Smooth muscle cell (in vitro differentiated cells): ENCODE data around the gene ZRANB1. TPM values are rescaled to one million over a fixed set of nuclear protein-coding genes. Genes with fewer than 3 reads are reported as not detected.

ENCODE experiments used
- DNase-seq: peaks from one replicate; lab custom pipeline; 2025; ENCODE audit not compliant: unreplicated experiment; lab: John Stamatoyannopoulos, UW
- H2AFZ ChIP-seq: fragments of 200-600 bp; sonication (generic); 2 replicates; pipeline ENCODE4 v1.6.0; 2016; ENCODE audit warnings: antibody characterized with exemption, low read depth, mild to moderate bottlenecking
- H3F3A ChIP-seq: fragments of 200-600 bp; sonication (generic); 2 replicates; pipeline ENCODE4 v1.6.0; 2017; ENCODE audit warnings: antibody characterized with exemption, low read depth
- H3K27ac ChIP-seq: fragments of 200-600 bp; sonication (generic); 2 replicates; pipeline ENCODE4 v1.5.1; 2016; ENCODE audit warnings: low read depth, mild to moderate bottlenecking
- H3K27me3 ChIP-seq: fragments of 200-600 bp; sonication (generic); 2 replicates; pipeline ENCODE4 v1.6.1; 2016; ENCODE audit warnings: low read depth, mild to moderate bottlenecking
- H3K36me3 ChIP-seq: fragments of 200-600 bp; sonication (generic); 2 replicates; pipeline ENCODE4 v1.5.1; 2016; ENCODE audit warnings: low read depth
- H3K4me1 ChIP-seq: fragments of 200-600 bp; sonication (generic); 2 replicates; pipeline ENCODE4 v1.5.1; 2016; ENCODE audit warnings: low read depth
- H3K4me2 ChIP-seq: fragments of 200-600 bp; sonication (generic); 2 replicates; pipeline ENCODE4 v1.6.0; 2016; ENCODE audit warnings: mild to moderate bottlenecking
- H3K4me3 ChIP-seq: fragments of 200-600 bp; sonication (generic); 2 replicates; pipeline ENCODE4 v1.5.1; 2016; ENCODE audit warnings: mild to moderate bottlenecking
- H3K79me2 ChIP-seq: fragments of 200-600 bp; sonication (generic); 2 replicates; pipeline ENCODE4 v1.6.0; 2016; ENCODE audit warnings: low read depth, mild to moderate bottlenecking
- H3K9ac ChIP-seq: fragments of 200-600 bp; sonication (generic); 2 replicates; pipeline ENCODE4 v1.6.0; 2016; ENCODE audit warnings: low read depth
- H3K9me3 ChIP-seq: fragments of 200-600 bp; sonication (generic); replicated peaks from 2 replicates; pipeline ENCODE4 v1.5.1; 2016; ENCODE audit warnings: low read depth
- H4K20me1 ChIP-seq: fragments of 200-600 bp; sonication (generic); 2 replicates; pipeline ENCODE4 v1.6.0; 2016; ENCODE audit warnings: low read depth
- CTCF ChIP-seq: fragments of 200-600 bp; sonication (generic); IDR thresholded peaks from 2 replicates; pipeline ENCODE4 v1.5.1; 2017; ENCODE audit warnings: borderline replicate concordance, mild to moderate bottlenecking, antibody characterized with exemption; ENCODE audit not compliant: insufficient read depth, poor library complexity, severe bottlenecking
- WGBS: methylation state at CpG from one replicate; pipeline ENCODE4 v1.1.7; 2016; ENCODE audit warnings: low lambda C conversion rate; 5-methylcytosine and 5-hydroxymethylcytosine counted together
- polyA plus RNA-seq: library from polyadenylated mRNA; unstranded; fragments of >200 nt; fragmentation: Nextera tagmentation; extraction: Ambion mirVana; gene quantifications from 2 replicates; pipeline ENCODE4 v1.2.1, GENCODE V29; 2016
- total RNA-seq: library from RNA; depleted of rRNA; stranded (reverse); fragments of >200 nt; gene quantifications from 2 replicates; pipeline ENCODE4 v1.2.3, GENCODE V29; 2014

ZRANB1 gene
- total and polyA plus RNA-seq, 2 experiments from 2014 or later: 7.5 to 24.1 TPM

GRCh38 chr10:124961248-124961570, 19.3 kb downstream of the ZRANB1 start:
- WGBS: 76% methylated on average over 4 of the region's 4 CpGs
- Histone ChIP-seq H3K4me1 (no peaks in the 10 kb centered on the region), H3K4me2 (no peak overlapping the region), H3K36me3 (no peaks in the 10 kb centered on the region), H2AFZ (no peak overlapping the region), H3K27ac (peak overlapping the region; percentile 34), H3K4me3 (no peak overlapping the region), H3K27me3 (no peaks in the 10 kb centered on the region), H3K9me3 (no peaks in the 10 kb centered on the region), H3F3A (no peaks in the 10 kb centered on the region), H4K20me1 (peaks cover 100% of the 10 kb centered on the region), H3K79me2 (peaks cover 100% of the 10 kb centered on the region), H3K9ac (no peak overlapping the region)
- DNase-seq: no peak
- TF ChIP-seq CTCF: no peak

- H3K9ac ChIP-seq: no peak overlapping the region
- no peaks in the 10 kb centered on the region for H3K27me3 ChIP-seq
- TF ChIP-seq CTCF: no peak
- H3F3A ChIP-seq: no peaks in the 10 kb centered on the region
- H3K9me3 ChIP-seq: no peaks in the 10 kb centered on the region
- peak overlapping the region; percentile 33 for H3K27ac ChIP-seq
- H3K79me2 ChIP-seq: peaks cover 99% of the 10 kb centered on the region
- H4K20me1 ChIP-seq: peaks cover 99% of the 10 kb centered on the region
- DNase-seq: no peak
- H3K4me3 ChIP-seq: no peak overlapping the region
- H3K4me2 ChIP-seq: no peak overlapping the region
- WGBS: 74% methylated on average over 3 of the region's 3 CpGs
- H3K4me1 ChIP-seq: no peaks in the 10 kb centered on the region
- no peaks in the 10 kb centered on the region for H3K36me3 ChIP-seq
- H2AFZ ChIP-seq: no peak overlapping the region
Measured at GRCh38 chr10:124962421-124962820, 20.5 kb downstream of the ZRANB1 start.

GRCh38 chr10:124963866-124964720, 22.2 kb downstream of the ZRANB1 start:
- Histone ChIP-seq H3K9ac (no peak overlapping the region), H3K4me2 (no peak overlapping the region), H3K9me3 (no peaks in the 10 kb centered on the region), H3K79me2 (peaks cover 97% of the 10 kb centered on the region), H3K27me3 (no peaks in the 10 kb centered on the region), H3F3A (no peaks in the 10 kb centered on the region), H3K4me3 (no peak overlapping the region), H4K20me1 (peaks cover 99% of the 10 kb centered on the region), H3K36me3 (no peaks in the 10 kb centered on the region), H3K4me1 (no peaks in the 10 kb centered on the region), H3K27ac (no peak overlapping the region), H2AFZ (no peak overlapping the region)
- DNase-seq: no peak
- no peak for TF ChIP-seq CTCF
- 96% methylated on average over 7 of the region's 7 CpGs for WGBS

- no peaks in the 10 kb centered on the region for H3K36me3 ChIP-seq
- H3K9ac ChIP-seq: no peak overlapping the region
- H3K9me3 ChIP-seq: no peaks in the 10 kb centered on the region
- no peaks in the 10 kb centered on the region for H3K4me1 ChIP-seq
- H3K4me2 ChIP-seq: no peak overlapping the region
- no peak for TF ChIP-seq CTCF
- H3K4me3 ChIP-seq: no peak overlapping the region
- DNase-seq: no peak
- no peaks in the 10 kb centered on the region for H3K27me3 ChIP-seq
- H4K20me1 ChIP-seq: peaks cover 97% of the 10 kb centered on the region
- WGBS: 91% methylated on average over 5 of the region's 5 CpGs
- H3F3A ChIP-seq: no peaks in the 10 kb centered on the region
- H2AFZ ChIP-seq: no peak overlapping the region
- no peak overlapping the region for H3K27ac ChIP-seq
- H3K79me2 ChIP-seq: peaks cover 82% of the 10 kb centered on the region
Measured at GRCh38 chr10:124966008-124966407, 24.1 kb downstream of the ZRANB1 start.
